HL-60 (cell line): ENCODE data around the gene TGM2.

Experiments used
- CTCF ChIP-seq: IDR thresholded peaks from one replicate; pipeline ENCODE4 v1.5.1; 2011; ENCODE audit warnings: low read length, control low read depth, inconsistent platforms; ENCODE audit not compliant: insufficient read depth
- POLR2AphosphoS5 ChIP-seq: IDR thresholded peaks from 2 replicates; pipeline ENCODE4 v1.6.1; 2012; ENCODE audit warnings: low read depth
- REST ChIP-seq: IDR thresholded peaks from 2 replicates; pipeline ENCODE4 v1.6.1; 2012; ENCODE audit warnings: low read depth; ENCODE audit not compliant: insufficient replicate concordance

GRCh38 chr20:38165089-38165965 lies at the start of gene TGM2:
- TF ChIP-seq CTCF (peak; percentile 54), REST (no peak), POLR2AphosphoS5 (no peak)
